NOMO-1 treated with DMSO at 0.1 percent for 48 hours (cell line): ENCODE results near the gene SLC35F4.

ENCODE experiments used
- DNase-seq: peaks from one replicate; lab custom pipeline; 2025; ENCODE audit not compliant: unreplicated experiment; lab: John Stamatoyannopoulos, UW

SLC35F4 gene

DNA sequence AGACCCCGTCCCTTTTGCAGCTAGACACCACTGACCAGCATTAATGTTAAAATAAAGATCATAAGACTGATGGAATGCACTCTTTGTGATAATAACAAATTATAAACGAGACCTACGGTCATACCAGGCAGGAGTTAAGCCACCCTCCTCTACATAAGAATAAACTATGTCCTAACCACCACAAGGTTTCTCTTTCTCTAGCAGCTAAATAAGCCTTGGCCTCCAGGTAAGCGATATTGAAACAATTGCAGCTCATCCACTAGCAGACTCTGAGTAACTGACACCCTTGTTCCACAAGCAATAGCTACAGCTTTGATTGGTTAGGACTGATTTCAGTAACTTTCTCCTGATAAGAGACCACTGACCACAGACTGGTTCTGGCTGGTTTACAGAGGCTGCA, 228.0 kb downstream of the SLC35F4 start:
- DNase-seq, result no peak

DNA sequence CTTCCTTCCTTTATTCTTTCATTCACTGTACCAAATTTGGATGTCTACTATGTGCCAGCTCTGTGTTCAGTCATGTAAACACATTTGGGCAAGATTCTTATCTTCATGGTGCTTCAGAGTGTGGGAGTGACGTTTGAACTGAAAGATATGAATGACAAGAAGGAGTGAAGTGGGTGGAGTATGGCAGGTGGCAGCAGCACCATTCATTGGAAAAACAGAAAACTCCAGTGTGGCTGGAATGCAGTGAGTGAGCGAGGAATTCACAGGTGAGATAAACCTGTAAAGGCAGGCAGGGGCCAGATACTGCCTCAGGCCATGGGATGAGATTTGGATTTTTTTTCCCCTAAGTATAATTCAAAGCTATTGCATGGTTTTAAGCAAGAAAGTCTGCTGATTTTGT, 231.6 kb downstream of the SLC35F4 start:
- no peak for DNase-seq

DNA sequence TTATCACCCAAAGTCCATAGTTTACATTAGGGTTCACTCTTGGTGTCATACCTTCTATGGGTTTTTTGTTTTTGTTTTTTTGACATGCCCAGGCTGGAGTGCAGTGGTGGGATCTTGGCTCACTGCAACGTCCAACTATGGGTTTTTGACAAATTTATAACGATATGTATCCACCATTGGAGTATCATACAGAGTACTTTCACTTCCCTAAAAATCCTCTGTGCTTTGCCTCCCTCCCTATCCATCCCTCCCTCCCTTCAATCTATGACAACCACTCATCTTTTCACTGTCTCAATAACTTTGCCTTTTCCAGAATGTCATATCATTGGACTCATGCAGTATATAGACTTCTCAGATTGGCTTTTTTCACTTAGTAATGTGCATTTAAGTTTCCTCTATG, 233.2 kb downstream of the SLC35F4 start:
- peak; percentile 24 for DNase-seq

DNA sequence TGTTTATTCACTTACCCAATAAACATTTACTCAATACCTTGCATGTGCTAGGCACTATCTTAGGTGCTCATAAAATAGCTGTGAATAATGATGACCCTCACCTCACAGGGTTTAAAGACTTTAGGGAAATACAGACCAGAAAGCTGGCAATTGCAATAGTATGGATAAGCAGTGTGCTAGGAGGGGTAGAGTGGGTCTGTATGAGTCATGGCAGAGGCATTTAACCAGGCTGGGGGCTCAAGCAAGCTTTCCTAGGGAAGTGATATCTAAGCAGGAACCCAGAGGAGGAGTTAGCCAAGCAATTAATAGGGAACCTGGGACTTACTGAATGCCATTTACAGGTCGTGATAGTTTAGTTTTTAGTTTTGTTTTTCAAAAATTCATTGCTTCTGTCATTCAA, 248.4 kb downstream of the SLC35F4 start:
- no peak for DNase-seq

DNA sequence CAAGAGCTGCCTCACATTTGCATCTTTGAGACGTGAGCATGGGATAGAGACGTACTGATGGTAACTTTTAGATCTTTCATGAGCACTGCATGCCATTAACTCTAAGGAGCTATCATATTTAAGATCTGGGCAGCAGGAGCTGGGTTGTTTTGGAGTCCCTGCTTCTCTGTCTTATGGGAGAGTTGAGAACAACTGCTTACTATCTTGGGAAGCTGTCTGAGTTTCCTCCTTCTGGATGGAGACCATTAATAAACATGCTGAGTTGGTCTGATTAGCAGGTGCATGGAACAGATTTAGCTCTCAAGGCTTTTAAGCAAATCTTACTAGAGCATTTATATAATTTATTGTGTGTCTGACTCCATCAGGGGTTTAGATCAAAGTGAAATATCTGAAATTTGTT, 252.9 kb downstream of the SLC35F4 start:
- DNase-seq, result no peak

DNA sequence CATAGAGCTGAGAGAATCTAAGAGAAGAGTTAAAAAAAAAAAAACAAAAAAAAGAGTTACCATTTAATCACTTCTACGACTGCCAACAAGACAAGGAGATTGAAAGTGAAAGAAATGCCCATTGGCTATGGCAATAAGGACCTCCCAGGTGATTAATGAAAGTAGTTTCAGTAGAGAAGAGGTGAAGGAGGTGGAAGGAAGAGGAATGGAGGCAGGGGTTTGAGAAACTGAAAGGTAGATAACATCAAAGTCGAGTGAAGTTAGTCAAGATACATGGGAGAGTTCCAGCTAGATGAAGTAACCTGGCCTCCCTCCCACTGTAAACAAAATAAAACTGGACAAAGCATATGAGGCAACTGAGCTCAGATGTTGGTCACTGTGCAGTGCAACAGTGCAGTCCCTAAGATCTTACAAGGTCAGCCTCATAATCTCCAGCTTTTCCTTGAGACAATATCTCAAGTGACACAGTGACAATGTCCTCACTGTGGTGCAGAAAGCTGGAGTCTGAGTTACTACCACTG, 254.3 kb downstream of the SLC35F4 start:
- no peak for DNase-seq

DNA sequence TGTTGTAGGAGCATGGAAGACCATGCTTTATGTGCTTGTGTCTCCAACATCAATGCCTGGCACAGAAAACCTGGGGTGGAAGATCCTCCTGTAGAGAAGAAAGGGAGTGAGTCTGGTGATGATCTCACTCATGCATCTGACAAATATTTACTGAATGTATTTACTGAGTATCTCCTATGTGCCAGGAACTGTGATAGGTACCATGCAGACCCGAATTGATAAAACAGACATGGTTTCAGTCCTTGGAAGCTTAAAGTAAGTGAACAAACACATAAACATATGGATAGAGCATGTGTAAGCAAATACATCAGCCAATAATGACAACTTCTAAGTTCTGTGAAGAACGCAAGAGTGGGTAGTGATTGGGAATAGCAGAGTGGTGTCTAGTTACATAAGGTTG, 255.3 kb downstream of the SLC35F4 start:
- no peak for DNase-seq

DNA sequence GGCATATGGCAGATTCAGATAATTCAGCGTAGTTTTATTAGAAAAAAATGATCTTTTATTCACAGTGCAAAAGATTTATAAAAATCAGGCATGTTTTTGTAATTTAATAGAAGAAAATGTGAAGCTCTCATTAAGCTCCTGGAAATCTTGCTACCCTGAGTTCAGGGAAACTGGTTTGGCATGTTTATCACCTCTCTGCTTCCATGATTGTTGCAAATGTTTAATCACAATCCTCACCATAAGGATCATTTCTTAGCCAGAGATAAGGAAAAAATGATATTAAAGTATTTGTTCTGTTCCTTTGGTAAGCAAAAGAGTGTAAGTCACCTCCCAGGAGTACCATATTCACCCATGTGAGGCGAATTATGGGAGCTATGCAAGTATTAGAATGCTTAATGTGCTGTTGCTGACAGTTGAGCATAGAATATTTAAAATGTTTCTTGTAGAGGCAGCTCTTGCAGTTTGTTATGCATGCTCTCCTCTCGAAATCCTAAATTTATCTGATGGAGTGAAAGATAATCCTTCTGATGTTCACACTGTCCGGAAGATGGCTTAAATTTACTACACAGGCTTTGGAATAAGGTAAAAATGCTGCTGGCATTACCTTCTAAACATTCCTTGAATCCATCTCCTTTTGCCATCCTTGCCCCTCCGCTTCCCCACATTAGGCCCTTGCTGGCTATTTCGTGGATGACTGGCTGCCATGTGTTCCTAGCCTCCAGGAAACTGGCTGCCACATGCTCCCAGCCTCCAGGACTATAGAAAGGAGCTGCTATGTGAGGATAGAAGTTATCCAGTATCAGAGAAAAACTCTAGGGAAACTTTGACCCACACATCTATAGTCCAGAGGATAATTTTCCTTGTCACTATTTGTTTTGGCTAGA, 256.5 kb downstream of the SLC35F4 start:
- DNase-seq, result no peak

DNA sequence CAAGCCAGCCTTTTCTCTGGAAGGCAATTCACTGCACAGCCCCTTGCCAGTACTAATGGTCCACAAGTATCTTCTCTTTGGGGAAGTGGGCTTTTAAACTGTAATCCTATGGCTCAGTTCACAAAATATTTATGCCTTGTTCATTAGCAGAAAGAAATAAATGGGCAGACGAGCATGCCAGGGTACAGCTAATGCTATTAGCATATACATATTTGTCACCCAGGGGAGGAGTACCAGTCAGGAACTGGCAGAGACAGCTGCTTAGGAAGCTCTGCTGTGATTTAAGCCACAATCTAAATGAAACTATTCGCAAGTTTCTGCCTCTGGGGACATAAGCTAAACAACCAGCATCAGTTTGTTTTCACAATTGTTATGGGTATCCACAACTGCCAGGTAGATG, 258.8 kb downstream of the SLC35F4 start:
- DNase-seq, result no peak

DNA sequence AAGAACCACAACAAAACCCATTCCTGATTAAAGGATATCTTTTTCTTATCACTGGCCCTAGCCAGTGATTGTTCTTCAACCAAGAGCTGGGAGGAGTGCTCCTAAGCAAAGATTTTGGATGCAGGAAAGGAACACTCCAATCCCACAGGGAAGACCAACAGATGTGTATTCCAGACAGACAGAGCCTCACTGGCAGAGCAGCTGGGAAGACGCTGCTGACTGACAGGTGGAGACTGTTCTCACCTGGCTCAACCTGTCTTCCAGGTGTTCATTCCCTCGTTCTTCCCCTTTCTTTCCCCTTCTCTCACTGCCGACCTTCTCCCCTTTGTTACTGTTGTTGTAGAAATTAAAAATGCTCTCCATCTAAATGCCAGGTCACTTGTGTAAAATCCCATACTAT, 282.5 kb downstream of the SLC35F4 start:
- no peak for DNase-seq

DNA sequence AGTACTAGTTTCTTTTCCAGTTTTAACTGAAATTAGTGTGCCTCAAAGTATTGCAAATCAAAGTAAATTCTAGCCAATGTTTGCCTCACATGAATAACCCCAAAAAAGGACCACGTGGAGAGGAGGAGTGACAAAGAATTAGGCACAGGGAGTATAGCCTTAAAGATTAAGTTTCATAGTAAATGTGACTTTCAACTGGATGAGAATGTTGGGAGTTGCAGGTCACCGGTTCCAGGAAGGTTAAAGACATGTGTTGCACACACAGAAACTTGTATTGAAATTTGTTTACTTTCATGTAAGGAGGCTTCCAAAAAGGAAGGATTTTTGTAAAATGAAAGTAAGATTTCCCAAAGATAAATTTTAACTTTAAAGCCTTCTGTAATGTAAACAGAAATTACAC, 283.1 kb downstream of the SLC35F4 start:
- DNase-seq, result no peak

DNA sequence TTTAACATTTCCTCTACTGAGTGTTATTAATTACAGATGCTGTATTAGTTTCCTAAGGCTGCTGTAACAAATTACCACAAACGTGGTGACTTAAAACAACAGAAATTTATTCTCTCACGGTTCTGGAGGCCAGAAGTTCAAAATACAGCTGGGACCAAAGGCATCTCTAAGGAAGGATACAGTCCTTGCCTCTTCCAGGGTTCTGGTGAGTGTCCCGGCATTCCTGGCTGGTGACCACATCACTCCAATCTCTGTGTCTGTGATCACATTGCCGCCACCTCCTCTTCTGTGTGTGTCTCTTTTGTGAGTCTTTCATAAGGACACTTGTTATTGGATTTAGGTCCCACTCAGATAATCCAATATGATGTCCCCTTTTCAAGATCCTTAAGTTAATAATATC, 287.1 kb downstream of the SLC35F4 start:
- DNase-seq, result no peak

DNA sequence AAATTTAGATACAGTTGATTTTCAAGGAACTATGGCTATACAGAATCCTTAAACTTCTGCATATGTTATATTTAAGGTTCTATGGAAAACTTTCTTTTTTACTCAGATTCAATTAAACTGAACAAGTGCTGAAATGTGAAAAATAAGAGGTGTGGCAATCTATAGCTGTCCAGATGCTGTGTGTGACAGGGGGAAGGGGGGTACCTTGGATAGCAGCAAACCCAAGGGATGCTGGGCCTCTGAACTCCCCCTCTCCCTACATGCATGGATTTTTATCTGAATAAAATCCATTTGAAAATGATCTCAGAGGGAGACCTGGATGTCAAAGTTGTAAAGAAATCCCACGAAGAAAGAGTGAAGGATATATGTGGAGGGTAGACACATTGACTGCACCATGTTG, 289.4 kb downstream of the SLC35F4 start:
- DNase-seq, result no peak

DNA sequence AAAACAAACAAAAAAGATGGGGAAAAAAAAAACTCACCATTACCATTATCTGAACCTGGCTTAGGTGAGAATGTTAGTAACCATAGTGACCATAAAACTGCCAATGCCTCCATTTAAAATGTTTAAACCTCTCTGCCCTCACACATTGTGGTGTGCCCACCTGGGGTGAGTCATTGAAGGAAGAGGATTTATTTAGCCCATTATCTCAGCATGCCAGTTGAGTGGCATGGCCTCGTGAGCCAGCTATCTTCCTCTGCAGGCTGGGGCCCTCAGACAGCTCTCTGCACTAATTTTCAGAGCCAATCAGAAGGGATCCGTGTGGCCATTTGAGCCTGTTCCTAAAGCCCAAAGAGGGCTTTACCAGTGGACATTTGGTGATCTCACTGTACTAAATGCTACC, 290.4 kb downstream of the SLC35F4 start:
- no peak for DNase-seq

DNA sequence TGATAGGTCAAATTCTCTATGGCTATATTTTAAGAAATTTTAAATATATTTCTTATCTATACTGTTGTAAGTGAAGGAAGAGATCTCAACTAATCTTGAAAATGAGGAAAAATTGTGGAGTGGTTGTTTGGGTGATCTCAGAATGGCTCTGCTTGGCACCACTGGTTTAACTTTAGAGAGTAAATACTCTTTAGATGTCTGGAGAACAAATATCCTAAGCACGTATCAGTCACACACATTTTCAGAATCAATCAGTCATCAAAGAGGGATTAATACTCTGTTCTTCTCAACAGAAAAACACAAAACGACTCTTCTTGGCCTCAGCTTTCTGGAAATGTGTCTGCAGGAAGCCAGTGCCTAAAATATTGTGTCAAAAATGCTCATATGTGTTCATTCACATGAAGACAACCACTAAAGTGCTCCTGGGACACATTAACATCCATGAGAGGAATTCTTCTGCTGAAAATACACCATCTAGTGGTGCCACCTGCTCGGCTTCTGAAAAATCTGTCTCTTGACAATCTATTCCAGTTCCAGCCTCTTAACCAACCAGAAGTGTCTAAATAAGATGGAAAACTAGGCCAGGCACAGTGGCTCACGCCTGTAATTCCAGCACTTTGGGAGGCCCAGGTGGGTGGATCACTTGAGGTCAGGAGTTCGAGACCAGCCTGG, 291.1 kb downstream of the SLC35F4 start:
- DNase-seq, result no peak

DNA sequence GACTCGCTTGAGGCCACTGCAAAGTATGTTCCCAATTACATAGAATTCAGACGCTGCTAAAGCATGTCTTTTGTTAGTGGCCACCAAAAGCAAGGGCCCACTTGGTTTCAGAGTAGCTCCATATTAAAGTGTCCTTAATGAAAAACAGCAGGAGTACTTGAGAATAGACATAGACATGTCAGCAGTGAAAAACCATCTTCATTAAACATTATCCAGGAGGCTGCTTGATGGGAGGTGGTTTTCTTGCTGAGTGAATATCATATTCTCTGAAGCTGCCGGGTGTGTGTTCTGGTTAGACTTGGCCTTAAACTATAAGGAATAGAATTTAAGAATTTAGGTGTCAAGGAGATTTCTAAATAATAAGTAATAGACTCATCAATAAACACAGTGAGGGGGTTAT, 292.7 kb downstream of the SLC35F4 start:
- no peak for DNase-seq

DNA sequence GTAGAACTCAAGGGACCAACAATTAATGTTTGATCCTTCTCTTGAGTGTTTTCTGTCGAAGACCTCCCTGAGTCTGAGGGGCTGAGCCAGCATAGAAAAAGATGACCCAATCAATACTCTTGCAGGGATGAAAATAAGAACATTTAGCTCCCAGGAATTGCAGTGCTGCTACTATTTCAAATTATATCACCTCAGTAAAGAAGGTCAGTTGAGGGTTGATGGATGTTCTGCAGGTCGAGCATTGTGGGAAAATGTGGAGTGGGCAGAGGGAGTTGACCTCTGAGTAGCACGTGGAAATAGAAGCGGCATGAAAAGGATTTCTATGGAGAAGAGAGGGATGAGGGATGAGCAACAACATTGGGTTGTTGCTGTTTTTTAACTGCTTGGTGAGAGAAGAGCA, 297.3 kb downstream of the SLC35F4 start:
- DNase-seq, result no peak

DNA sequence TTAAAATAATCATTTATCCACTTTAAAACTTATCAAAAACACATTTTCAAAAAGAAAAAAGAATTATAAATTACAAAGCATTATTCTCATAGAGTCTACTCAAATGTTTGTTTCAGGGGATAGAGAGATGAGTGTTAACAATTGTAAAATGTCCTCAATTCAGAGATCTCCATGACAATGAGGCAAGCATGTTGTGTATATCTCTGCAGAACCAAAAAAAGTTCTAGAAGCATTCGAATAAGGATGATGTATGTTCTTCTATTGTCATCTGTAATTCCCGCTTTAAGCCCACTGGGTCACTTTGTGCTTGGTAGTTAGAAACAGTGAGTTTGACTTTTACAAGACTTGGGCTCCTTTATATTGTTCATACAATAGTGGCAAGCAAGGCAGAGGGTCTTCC, 298.7 kb downstream of the SLC35F4 start:
- DNase-seq, result no peak

DNA sequence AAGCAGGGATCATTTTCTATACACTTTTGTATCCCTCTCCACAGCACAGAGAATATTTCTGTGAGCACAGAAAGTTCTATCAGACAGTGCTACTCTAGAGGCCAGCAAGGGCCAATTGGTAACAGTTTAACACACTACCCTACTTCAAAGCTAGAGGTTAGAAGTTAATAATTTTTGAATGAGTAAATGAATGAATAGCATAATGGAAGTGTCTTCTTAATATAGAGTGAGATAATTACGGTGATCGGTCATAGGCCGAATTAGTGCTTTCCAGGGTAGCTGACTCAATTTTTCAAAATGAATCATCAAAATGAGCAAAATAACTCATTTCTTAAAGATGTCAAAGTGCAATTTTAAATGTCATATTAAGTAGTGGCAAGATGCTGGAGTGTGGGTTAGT, 305.2 kb downstream of the SLC35F4 start:
- DNase-seq, result no peak

DNA sequence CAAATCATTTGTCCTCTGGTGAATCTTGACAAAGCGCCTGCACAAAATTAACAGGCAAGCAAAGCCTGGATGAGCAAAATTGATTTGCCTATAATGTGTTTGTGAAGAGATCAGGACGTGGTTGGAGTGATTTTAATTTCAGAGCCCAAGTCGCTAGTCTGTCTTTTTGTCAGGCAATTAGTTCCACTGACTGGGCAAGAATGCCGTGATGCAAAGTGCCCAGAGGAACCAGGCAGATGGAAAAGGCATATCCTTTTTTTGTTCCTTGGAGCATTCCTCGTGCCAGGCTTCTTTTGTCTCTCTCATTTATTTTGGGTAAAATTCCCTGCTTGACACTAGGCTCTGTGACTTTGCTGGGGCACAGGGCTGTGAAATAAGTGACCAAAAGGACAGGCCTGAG, 306.3 kb downstream of the SLC35F4 start:
- DNase-seq, result no peak

DNA sequence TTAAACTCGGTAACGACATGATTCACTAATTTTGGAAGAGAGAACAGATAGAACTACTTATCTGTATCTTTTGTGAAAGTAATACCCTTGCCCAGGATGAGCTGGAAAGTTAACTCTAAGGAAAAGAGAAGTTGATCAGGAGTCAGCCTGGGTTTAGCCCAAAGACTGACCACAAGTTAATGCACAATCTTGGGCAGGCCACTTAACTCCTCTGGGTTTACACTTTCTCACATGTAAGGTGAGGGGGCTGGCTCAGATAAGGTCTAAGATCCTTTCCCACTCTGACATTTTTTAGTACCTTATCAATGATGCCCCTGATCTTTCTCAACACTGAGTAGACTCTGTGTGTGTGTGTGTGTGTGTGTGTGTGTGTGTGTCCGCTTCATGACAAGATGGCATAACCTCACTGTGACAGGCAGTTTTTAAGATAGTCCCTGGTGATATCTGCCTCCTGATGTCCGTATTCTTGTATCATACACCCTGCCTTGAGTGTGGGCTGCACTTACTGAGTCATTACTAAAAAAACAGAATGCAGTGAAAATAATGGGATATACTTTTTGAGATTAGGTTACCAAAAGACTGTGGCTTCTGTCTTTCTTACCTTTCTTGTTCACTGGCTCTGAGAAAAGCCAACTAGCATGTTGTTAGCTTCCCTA, 316.0 kb downstream of the SLC35F4 start:
- DNase-seq, result no peak

DNA sequence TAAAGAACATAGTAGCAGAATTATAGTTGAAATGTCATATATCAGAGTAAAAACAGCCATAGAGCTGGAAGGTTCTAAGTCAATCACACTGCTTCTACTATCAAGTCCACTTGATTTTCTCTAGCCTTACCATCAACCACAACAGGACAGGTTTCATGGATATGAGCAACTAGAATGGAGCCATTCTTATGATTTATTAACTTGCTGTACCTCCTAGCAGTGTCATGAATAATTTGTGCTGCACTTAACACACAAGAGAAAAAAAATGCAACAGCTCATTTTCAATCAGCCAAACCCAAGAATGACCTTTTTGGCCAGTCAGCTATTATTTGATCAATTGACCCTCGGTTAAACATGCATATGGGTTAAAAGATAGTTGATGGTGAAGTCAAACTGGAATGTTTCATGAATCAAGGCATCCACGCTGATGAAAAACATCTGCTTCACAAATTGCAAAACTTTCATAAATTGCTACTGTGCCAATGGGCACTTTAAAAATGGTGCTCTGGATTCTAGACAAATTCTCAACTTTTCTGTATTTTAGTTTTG, 316.8 kb downstream of the SLC35F4 start:
- DNase-seq, result no peak
